GM12865 (cell line): ENCODE results near the gene NUP35.

ENCODE experiments used
- DNase-seq: peaks from one replicate; pipeline ENCODE4 v3.0.0; 2010; ENCODE audit warnings: low read depth
- H3K4me3 ChIP-seq: 2 replicates; pipeline ENCODE4 v1.5.1; 2011; ENCODE audit warnings: mild to moderate bottlenecking, low read depth, low read length, control low read depth
- TF ChIP-seq, protein P1 (sequence below): IDR thresholded peaks from 2 replicates; pipeline ENCODE4 v1.5.1; 2011; ENCODE audit warnings: low read length, control low read depth, low read depth, inconsistent platforms; ENCODE audit not compliant: insufficient read depth; ENCODE audit errors: missing control alignments

Gene NUP35

GRCh38 chr2:183207110-183207509 is 82.9 kb downstream of the NUP35 start:
- TF ChIP-seq, protein P1, sequence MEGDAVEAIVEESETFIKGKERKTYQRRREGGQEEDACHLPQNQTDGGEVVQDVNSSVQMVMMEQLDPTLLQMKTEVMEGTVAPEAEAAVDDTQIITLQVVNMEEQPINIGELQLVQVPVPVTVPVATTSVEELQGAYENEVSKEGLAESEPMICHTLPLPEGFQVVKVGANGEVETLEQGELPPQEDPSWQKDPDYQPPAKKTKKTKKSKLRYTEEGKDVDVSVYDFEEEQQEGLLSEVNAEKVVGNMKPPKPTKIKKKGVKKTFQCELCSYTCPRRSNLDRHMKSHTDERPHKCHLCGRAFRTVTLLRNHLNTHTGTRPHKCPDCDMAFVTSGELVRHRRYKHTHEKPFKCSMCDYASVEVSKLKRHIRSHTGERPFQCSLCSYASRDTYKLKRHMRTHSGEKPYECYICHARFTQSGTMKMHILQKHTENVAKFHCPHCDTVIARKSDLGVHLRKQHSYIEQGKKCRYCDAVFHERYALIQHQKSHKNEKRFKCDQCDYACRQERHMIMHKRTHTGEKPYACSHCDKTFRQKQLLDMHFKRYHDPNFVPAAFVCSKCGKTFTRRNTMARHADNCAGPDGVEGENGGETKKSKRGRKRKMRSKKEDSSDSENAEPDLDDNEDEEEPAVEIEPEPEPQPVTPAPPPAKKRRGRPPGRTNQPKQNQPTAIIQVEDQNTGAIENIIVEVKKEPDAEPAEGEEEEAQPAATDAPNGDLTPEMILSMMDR: no peak
- no peak for DNase-seq
- no peak overlapping the region for H3K4me3 ChIP-seq

DNA sequence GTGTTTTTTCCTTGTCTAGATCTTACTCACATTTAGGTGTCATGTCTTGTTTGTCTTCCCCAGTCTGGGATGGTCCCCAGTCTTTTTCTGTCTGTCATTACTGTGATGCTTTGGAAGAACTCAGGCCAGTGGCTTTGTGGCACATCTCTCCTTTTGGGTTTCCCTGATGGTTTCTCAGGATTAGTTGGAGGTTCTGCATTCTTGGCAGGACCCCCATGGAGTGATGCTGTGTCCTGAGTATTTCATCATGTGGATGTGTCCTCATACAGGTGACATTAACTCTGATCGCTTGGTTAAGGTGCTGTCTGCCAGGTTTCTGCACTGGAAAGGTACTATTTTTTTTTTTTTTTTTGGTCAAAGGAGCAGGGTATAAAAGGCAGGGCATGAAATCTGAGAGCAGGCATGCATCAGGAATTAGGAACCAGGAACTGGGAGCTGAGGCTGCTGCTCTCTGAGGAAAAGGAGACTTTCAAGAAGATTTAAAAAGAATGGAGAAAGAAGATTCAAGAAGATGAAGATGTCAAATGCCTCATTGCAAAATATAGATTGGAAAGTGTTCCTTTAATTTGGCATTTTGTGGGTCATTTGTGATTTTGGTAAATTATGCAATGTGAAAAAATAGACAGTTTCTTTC is 85.3 kb downstream of the NUP35 start:
- DNase-seq: no peak
- TF ChIP-seq, protein P1: no peak
- no peak overlapping the region for H3K4me3 ChIP-seq
